Measurements from ENCODE around the gene GNG12. TPM values are rescaled to one million over a fixed set of nuclear protein-coding genes. Genes with fewer than 3 reads are reported as not detected.

Gene GNG12
- total RNA-seq, 1 experiment from 2014 or later, result 14.3 TPM

DNA sequence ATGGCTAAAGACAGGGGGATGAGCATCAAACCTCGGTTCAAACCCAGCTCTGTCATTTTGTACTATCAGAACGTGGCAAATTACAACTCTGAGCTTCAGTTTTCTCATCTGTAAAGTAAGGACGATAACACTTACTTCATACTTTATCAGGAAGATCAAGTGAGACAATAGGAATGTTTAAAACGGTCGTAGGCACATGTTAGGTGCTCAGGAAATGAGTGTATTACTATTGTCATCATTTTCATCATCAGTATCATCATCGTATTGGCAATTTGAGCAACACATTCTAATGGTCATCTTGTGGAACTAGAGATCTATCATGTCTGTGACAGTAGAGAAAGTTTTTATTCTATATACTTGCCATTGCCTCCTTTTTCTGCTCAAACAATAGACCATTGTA is 170.4 kb downstream of the GNG12 start:
- H4K5ac ChIP-seq (ENCODE audit: insufficient read length, low read depth, low read length), result no peak overlapping the region
- no peak overlapping the region for H3K56ac ChIP-seq (ENCODE audit: insufficient read length, low read depth, low read length)
- H4K91ac ChIP-seq (ENCODE audit: insufficient read length, low read depth, low read length), result no peak overlapping the region
- no CpG with 5 or more reads among the region's 6 CpGs for WGBS (ENCODE audit: extremely low coverage, insufficient read length, low lambda C conversion rate)
- H2BK20ac ChIP-seq (ENCODE audit: low read depth, low read length, poor library complexity, severe bottlenecking), result no peak overlapping the region
- H3K9ac ChIP-seq (ENCODE audit: extremely low read depth, insufficient read length, low read length), result no peak overlapping the region
- H2AK5ac ChIP-seq (ENCODE audit: insufficient read length, low read length), result no peak overlapping the region
- no peaks in the 10 kb centered on the region for H4K20me1 ChIP-seq (ENCODE audit: control insufficient read depth, insufficient read depth, insufficient read length)
- no peak overlapping the region for H2BK120ac ChIP-seq (ENCODE audit: low read depth, low read length, poor library complexity, severe bottlenecking)
- H3K4me1 ChIP-seq (ENCODE audit: insufficient read depth, low read length), result no peaks in the 10 kb centered on the region
- H3K79me2 ChIP-seq (ENCODE audit: insufficient read depth, low read length), result no peaks in the 10 kb centered on the region
- H2AFZ ChIP-seq (ENCODE audit: low read length), result no peak overlapping the region
- H3K4ac ChIP-seq (ENCODE audit: low read depth, low read length), result no peak overlapping the region
- Mint-ChIP-seq H3K4me1 (no peaks in the 10 kb centered on the region), H3K27ac (no peak overlapping the region), H3K9me3 (no peaks in the 10 kb centered on the region), H3K4me3 (no peak overlapping the region), H3K27me3 (ENCODE audit: low read depth) (no peaks in the 10 kb centered on the region), H3K36me3 (ENCODE audit: insufficient read depth in 1 of 3, low read depth in 3 of 3) (no peaks in the 10 kb centered on the region)
- no peak overlapping the region for H4K8ac ChIP-seq (replicated peaks; ENCODE audit: insufficient read length, low read depth, low read length)
- no peaks in the 10 kb centered on the region for H3K23me2 ChIP-seq (ENCODE audit: insufficient read length, low read depth, low read length, poor library complexity, severe bottlenecking)
- H3K4me2 ChIP-seq (ENCODE audit: insufficient read depth, insufficient read length, low read length), result no peak overlapping the region
- no peak overlapping the region for H3K27ac ChIP-seq (ENCODE audit: insufficient read length, low read depth, low read length)
- H3K14ac ChIP-seq (ENCODE audit: insufficient read depth, low read length), result no peak overlapping the region
- H3K23ac ChIP-seq (ENCODE audit: insufficient read length, low read depth, low read length), result no peak overlapping the region
- no peaks in the 10 kb centered on the region for H3K27me3 ChIP-seq (ENCODE audit: insufficient read depth, low read length)
- no peak for DNase-seq
- no peaks in the 10 kb centered on the region for H3K79me1 ChIP-seq (ENCODE audit: insufficient read depth, low read depth, low read length, poor library complexity, severe bottlenecking)
- H3T11ph ChIP-seq (ENCODE audit: low read length), result no peak overlapping the region
- no peak overlapping the region for H2BK12ac ChIP-seq (ENCODE audit: insufficient read length, low read depth, low read length)
- H2BK15ac ChIP-seq (ENCODE audit: low read depth, low read length), result no peak overlapping the region
- H3K9me3 ChIP-seq (ENCODE audit: control insufficient read depth, low read depth, low read length), result no peaks in the 10 kb centered on the region
- H2BK5ac ChIP-seq (ENCODE audit: insufficient read length, low read length), result no peak overlapping the region
- TF ChIP-seq, protein P1, sequence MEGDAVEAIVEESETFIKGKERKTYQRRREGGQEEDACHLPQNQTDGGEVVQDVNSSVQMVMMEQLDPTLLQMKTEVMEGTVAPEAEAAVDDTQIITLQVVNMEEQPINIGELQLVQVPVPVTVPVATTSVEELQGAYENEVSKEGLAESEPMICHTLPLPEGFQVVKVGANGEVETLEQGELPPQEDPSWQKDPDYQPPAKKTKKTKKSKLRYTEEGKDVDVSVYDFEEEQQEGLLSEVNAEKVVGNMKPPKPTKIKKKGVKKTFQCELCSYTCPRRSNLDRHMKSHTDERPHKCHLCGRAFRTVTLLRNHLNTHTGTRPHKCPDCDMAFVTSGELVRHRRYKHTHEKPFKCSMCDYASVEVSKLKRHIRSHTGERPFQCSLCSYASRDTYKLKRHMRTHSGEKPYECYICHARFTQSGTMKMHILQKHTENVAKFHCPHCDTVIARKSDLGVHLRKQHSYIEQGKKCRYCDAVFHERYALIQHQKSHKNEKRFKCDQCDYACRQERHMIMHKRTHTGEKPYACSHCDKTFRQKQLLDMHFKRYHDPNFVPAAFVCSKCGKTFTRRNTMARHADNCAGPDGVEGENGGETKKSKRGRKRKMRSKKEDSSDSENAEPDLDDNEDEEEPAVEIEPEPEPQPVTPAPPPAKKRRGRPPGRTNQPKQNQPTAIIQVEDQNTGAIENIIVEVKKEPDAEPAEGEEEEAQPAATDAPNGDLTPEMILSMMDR (conservative IDR thresholded peaks at IDR 0.05), result no peak
- H3K18ac ChIP-seq (ENCODE audit: insufficient read length, low read depth, low read length), result no peak overlapping the region

Data from H9 (cell line).